H9 (cell line): Measurements from ENCODE around the gene CDK2. TPM values are rescaled to one million over a fixed set of nuclear protein-coding genes. Genes with fewer than 3 reads are reported as not detected.

Source experiments
- DNase-seq: peaks from one replicate; pipeline ENCODE4 v3.0.0-alpha.2; 2017
- H2AFZ ChIP-seq: one replicate; pipeline ENCODE4 v1.6.1; 2013; ENCODE audit warnings: mild to moderate bottlenecking, low read length, control low read depth, moderate library complexity
- H2AK5ac ChIP-seq: 2 replicates; pipeline ENCODE4 v1.6.1; 2013; ENCODE audit warnings: low read length, control low read depth, mixed read lengths; ENCODE audit not compliant: insufficient read length
- H2BK120ac ChIP-seq: one replicate; pipeline ENCODE4 v1.6.1; 2013; ENCODE audit warnings: low read depth, mild to moderate bottlenecking, low read length, control low read depth, inconsistent platforms; ENCODE audit not compliant: poor library complexity, severe bottlenecking
- H2BK12ac ChIP-seq: 2 replicates; pipeline ENCODE4 v1.6.1; 2013; ENCODE audit warnings: low read length, control low read depth, mixed read lengths, low read depth; ENCODE audit not compliant: insufficient read length
- H2BK15ac ChIP-seq: 2 replicates; pipeline ENCODE4 v1.6.1; 2013; ENCODE audit warnings: low read depth, low read length, control low read depth
- H2BK20ac ChIP-seq: one replicate; pipeline ENCODE4 v1.6.1; 2013; ENCODE audit warnings: low read depth, mild to moderate bottlenecking, low read length, control low read depth, inconsistent platforms; ENCODE audit not compliant: poor library complexity, severe bottlenecking
- H2BK5ac ChIP-seq: 2 replicates; pipeline ENCODE4 v1.6.1; 2013; ENCODE audit warnings: low read length, control low read depth, mixed read lengths; ENCODE audit not compliant: insufficient read length
- H3K14ac ChIP-seq: 2 replicates; pipeline ENCODE4 v1.6.1; 2013; ENCODE audit warnings: low read length, control low read depth; ENCODE audit not compliant: insufficient read depth
- H3K18ac ChIP-seq: 2 replicates; pipeline ENCODE4 v1.6.1; 2013; ENCODE audit warnings: low read depth, mild to moderate bottlenecking, mixed read lengths, low read length, control low read depth; ENCODE audit not compliant: insufficient read length
- H3K23ac ChIP-seq: 2 replicates; pipeline ENCODE4 v1.6.1; 2013; ENCODE audit warnings: low read length, control low read depth, mixed read lengths, low read depth; ENCODE audit not compliant: insufficient read length
- H3K23me2 ChIP-seq: 2 replicates; pipeline ENCODE4 v1.6.1; 2013; ENCODE audit warnings: low read depth, mild to moderate bottlenecking, mixed read lengths, low read length, control low read depth; ENCODE audit not compliant: insufficient read length, poor library complexity, severe bottlenecking
- H3K27ac ChIP-seq: 2 replicates; pipeline ENCODE4 v1.5.1; 2013; ENCODE audit warnings: low read length, control low read depth, mixed read lengths, low read depth; ENCODE audit not compliant: insufficient read length
- H3K27me3 ChIP-seq: 2 replicates; pipeline ENCODE4 v1.6.1; 2013; ENCODE audit warnings: low read length, control low read depth, inconsistent platforms; ENCODE audit not compliant: insufficient read depth
- H3K4ac ChIP-seq: 2 replicates; pipeline ENCODE4 v1.6.1; 2013; ENCODE audit warnings: low read depth, mild to moderate bottlenecking, control low read depth, inconsistent platforms, low read length, moderate library complexity
- H3K4me1 ChIP-seq: 2 replicates; pipeline ENCODE4 v1.6.1; 2013; ENCODE audit warnings: low read length, control low read depth, inconsistent platforms; ENCODE audit not compliant: insufficient read depth
- H3K4me2 ChIP-seq: 2 replicates; pipeline ENCODE4 v1.6.1; 2013; ENCODE audit warnings: low read length, control low read depth, mixed read lengths; ENCODE audit not compliant: insufficient read length, insufficient read depth
- H3K56ac ChIP-seq: 2 replicates; pipeline ENCODE4 v1.6.1; 2013; ENCODE audit warnings: low read depth, mild to moderate bottlenecking, mixed read lengths, low read length, control low read depth; ENCODE audit not compliant: insufficient read length
- H3K79me1 ChIP-seq: 2 replicates; pipeline ENCODE4 v1.6.1; 2013; ENCODE audit warnings: low read depth, mild to moderate bottlenecking, moderate library complexity, low read length, control low read depth, inconsistent platforms; ENCODE audit not compliant: insufficient read depth, poor library complexity, severe bottlenecking
- H3K79me2 ChIP-seq: 2 replicates; pipeline ENCODE4 v1.6.1; 2013; ENCODE audit warnings: low read length, control low read depth, inconsistent platforms; ENCODE audit not compliant: insufficient read depth
- H3K9ac ChIP-seq: 2 replicates; pipeline ENCODE4 v1.6.1; 2013; ENCODE audit warnings: low read length, control low read depth, mixed read lengths; ENCODE audit not compliant: insufficient read length; ENCODE audit errors: extremely low read depth
- H3K9me3 ChIP-seq: one replicate; pipeline ENCODE4 v1.6.1; 2013; ENCODE audit warnings: low read depth, low read length, inconsistent platforms; ENCODE audit not compliant: control insufficient read depth
- H3T11ph ChIP-seq: one replicate; pipeline ENCODE4 v1.6.1; 2013; ENCODE audit warnings: mild to moderate bottlenecking, low read length, control low read depth, inconsistent platforms
- H4K20me1 ChIP-seq: one replicate; pipeline ENCODE4 v1.6.1; 2013; ENCODE audit not compliant: control insufficient read depth, insufficient read length, insufficient read depth
- H4K5ac ChIP-seq: 2 replicates; pipeline ENCODE4 v1.6.1; 2013; ENCODE audit warnings: low read depth, mild to moderate bottlenecking, mixed read lengths, low read length, control low read depth; ENCODE audit not compliant: insufficient read length
- H4K8ac ChIP-seq: replicated peaks from 2 replicates; pipeline ENCODE4 v1.6.1; 2013; ENCODE audit warnings: low read length, control low read depth, mixed read lengths, low read depth; ENCODE audit not compliant: insufficient read length
- H4K91ac ChIP-seq: 2 replicates; pipeline ENCODE4 v1.6.1; 2013; ENCODE audit warnings: low read depth, mild to moderate bottlenecking, moderate library complexity, mixed read lengths, low read length, control low read depth; ENCODE audit not compliant: insufficient read length
- H3K27ac Mint-ChIP-seq, 3 experiments: 2 replicates in 2 of 3; 3 replicates in 1 of 3; pipeline ENCODE4 v1.8.0; 2020 to 2021; ENCODE audit warnings: mixed read lengths in 3 of 3, mild to moderate bottlenecking in 1 of 3, moderate library complexity in 1 of 3
- H3K27me3 Mint-ChIP-seq: 2 replicates; pipeline ENCODE4 v1.8.0; 2021; ENCODE audit warnings: low read depth, mild to moderate bottlenecking, moderate library complexity, mixed read lengths
- H3K36me3 Mint-ChIP-seq, 3 experiments: 2 replicates in 2 of 3; 3 replicates in 1 of 3; pipeline ENCODE4 v1.8.0; 2020 to 2021; ENCODE audit warnings: low read depth in 3 of 3, mixed read lengths in 3 of 3; ENCODE audit not compliant: insufficient read depth in 1 of 3
- H3K4me1 Mint-ChIP-seq, 2 experiments: 2 replicates each; pipeline ENCODE4 v1.8.0; 2020; ENCODE audit warnings: mixed read lengths in 2 of 2
- H3K4me3 Mint-ChIP-seq, 2 experiments: 2 replicates in 1 of 2; 3 replicates in 1 of 2; pipeline ENCODE4 v1.8.0; 2020 to 2021; ENCODE audit warnings: mild to moderate bottlenecking in 2 of 2, mixed read lengths in 2 of 2, moderate library complexity in 1 of 2
- H3K9me3 Mint-ChIP-seq, 2 experiments: 2 replicates in 1 of 2; 3 replicates in 1 of 2; pipeline ENCODE4 v1.8.0; 2020; ENCODE audit warnings: mild to moderate bottlenecking in 2 of 2, mixed read lengths in 2 of 2, moderate library complexity in 1 of 2
- CTCF ChIP-seq: fragments of 200-600 bp; sonication (generic); conservative IDR thresholded peaks from 3 replicates; pipeline ENCODE4 v1.8.0; 2021; ENCODE audit warnings: antibody characterized with exemption, mild to moderate bottlenecking
- WGBS: extraction: QIAGEN DNeasy Blood & Tissue Kit; methylation state at CpG from one replicate; pipeline ENCODE4 v1.1.7; 2013; ENCODE audit warnings: missing lambda C conversion rate, low lambda C conversion rate, mixed read lengths; ENCODE audit not compliant: insufficient read length; ENCODE audit errors: extremely low coverage; 5-methylcytosine and 5-hydroxymethylcytosine counted together
- total RNA-seq: library from RNA; stranded (reverse); gene quantifications from 2 replicates; pipeline ENCODE4 v1.2.1, GENCODE V29; 2021

The CDK2 gene
- total RNA-seq, 1 experiment from 2014 or later: 60.8 TPM

DNA sequence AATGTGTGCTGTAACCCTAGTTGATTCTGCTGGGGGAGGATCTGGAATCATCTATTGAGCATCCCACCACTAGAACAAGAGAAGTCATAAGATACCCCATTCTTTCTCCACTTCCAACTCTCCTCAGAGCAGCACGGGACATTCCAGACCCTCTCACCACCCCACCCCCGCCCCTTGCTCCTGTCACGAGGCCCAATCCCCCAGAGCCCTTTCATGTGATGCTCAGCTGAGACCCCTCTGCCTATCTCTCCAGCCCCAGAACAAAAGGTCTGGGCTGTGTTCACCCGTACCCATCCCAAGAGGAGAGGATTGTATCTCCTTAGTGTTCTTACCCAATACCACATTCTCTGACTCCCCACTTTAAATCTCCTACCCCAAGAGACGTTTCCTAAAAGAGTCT lies 1.4 kb upstream of the CDK2 start:
- peak overlapping the region; percentile 18 for H3K9ac ChIP-seq
- peak overlapping the region; percentile 96 to 99 for H3K4me3 Mint-ChIP-seq
- no peak overlapping the region for H2BK5ac ChIP-seq
- no peak overlapping the region for H2AFZ ChIP-seq
- WGBS: no CpG with 5 or more reads among the region's 5 CpGs
- DNase-seq: peak; percentile 47
- no peak overlapping the region for H4K5ac ChIP-seq
- H4K8ac ChIP-seq: no peak overlapping the region
- H2AK5ac ChIP-seq: no peak overlapping the region
- no peak overlapping the region for H3K18ac ChIP-seq
- no peak overlapping the region for H3K56ac ChIP-seq
- H2BK12ac ChIP-seq: no peak overlapping the region
- no peaks in the 10 kb centered on the region for H3K27me3 Mint-ChIP-seq
- no peak overlapping the region for H3K23ac ChIP-seq
- no peaks in the 10 kb centered on the region for H3K27me3 ChIP-seq
- H3K27ac Mint-ChIP-seq: peak overlapping the region; percentile 21 to 98 (median 60); a peak in 6 of 7 replicates
- peaks cover 15% of the 10 kb centered on the region for H3K23me2 ChIP-seq
- no peak overlapping the region for H3K27ac ChIP-seq
- no peak overlapping the region for H2BK120ac ChIP-seq
- no peaks in the 10 kb centered on the region; the same call in 1 of the 2 replicates for H3K79me2 ChIP-seq
- no peak for TF ChIP-seq CTCF
- H3K79me1 ChIP-seq: no peaks in the 10 kb centered on the region
- peaks cover 6 to 27% (median 23%) of the 10 kb centered on the region in 3 experiments; a peak in 6 of 7 replicates for H3K36me3 Mint-ChIP-seq
- no peaks in the 10 kb centered on the region for H3K9me3 ChIP-seq
- peaks cover 22 to 28% of the 10 kb centered on the region in 2 experiments for H3K4me1 Mint-ChIP-seq
- peak overlapping the region; percentile 93 for H3K4me2 ChIP-seq
- no peaks in the 10 kb centered on the region for H3K9me3 Mint-ChIP-seq
- H3K4me1 ChIP-seq: peaks cover 3% of the 10 kb centered on the region; the same call in 1 of the 2 replicates
- H2BK15ac ChIP-seq: no peak overlapping the region
- H3T11ph ChIP-seq: no peak overlapping the region
- H4K20me1 ChIP-seq: no peaks in the 10 kb centered on the region
- H3K14ac ChIP-seq: no peak overlapping the region
- H4K91ac ChIP-seq: no peak overlapping the region
- H2BK20ac ChIP-seq: no peak overlapping the region
- no peak overlapping the region for H3K4ac ChIP-seq
